Neutrophil (primary cell): ENCODE data around the gene TRMT1.

Experiments
- H3K27ac ChIP-seq: fragments of 200-600 bp; sonication (generic); 2 replicates; pipeline ENCODE4 v1.5.1; 2016; ENCODE audit warnings: mild to moderate bottlenecking, moderate library complexity
- H3K27me3 ChIP-seq: fragments of 200-600 bp; sonication (generic); 2 replicates; pipeline ENCODE4 v1.6.0; 2016; ENCODE audit warnings: mild to moderate bottlenecking
- H3K36me3 ChIP-seq: fragments of 200-600 bp; sonication (generic); 2 replicates; pipeline ENCODE4 v1.5.1; 2017
- H3K4me1 ChIP-seq, 2 experiments: fragments of 200-600 bp in 1 of 2; sonication (generic) in 1 of 2; 1 replicate in 1 of 2; 2 replicates in 1 of 2; pipeline versions ENCODE4 v1.5.1 to v1.6.1; 2013 to 2016; ENCODE audit warnings: low read depth in 1 of 2, low read length in 1 of 2, mild to moderate bottlenecking in 1 of 2, moderate library complexity in 1 of 2; ENCODE audit not compliant: control insufficient read depth in 1 of 2, insufficient read depth in 1 of 2
- H3K4me3 ChIP-seq, 2 experiments: fragments of 200-600 bp in 1 of 2; sonication (generic) in 1 of 2; 1 replicate in 1 of 2; 2 replicates in 1 of 2; pipeline ENCODE4 v1.5.1; 2013 to 2016; ENCODE audit warnings: low read depth in 1 of 2, low read length in 1 of 2, mild to moderate bottlenecking in 1 of 2, moderate library complexity in 1 of 2
- H3K9me3 ChIP-seq: fragments of 200-600 bp; sonication (generic); 2 replicates; pipeline ENCODE4 v1.5.1; 2016
- CTCF ChIP-seq: fragments of 200-600 bp; sonication (generic); IDR thresholded peaks from 2 replicates; pipeline ENCODE4 v1.5.1; 2016; ENCODE audit warnings: antibody characterized with exemption

Gene TRMT1

GRCh38 chr19:13083627-13084026, 32.9 kb downstream of the TRMT1 start:
- H3K9me3 ChIP-seq = no peaks in the 10 kb centered on the region
- H3K4me3 ChIP-seq = no peak overlapping the region
- H3K4me1 ChIP-seq = peaks cover 0 to 7% of the 10 kb centered on the region in 2 experiments
- H3K36me3 ChIP-seq = no peaks in the 10 kb centered on the region
- H3K27ac ChIP-seq = no peak overlapping the region
- peaks cover 3% of the 10 kb centered on the region for H3K27me3 ChIP-seq
- TF ChIP-seq CTCF = no peak

- H3K4me1 ChIP-seq = peaks cover 0 to 7% of the 10 kb centered on the region in 2 experiments
Measured at GRCh38 chr19:13083008-13083404, 33.5 kb downstream of the TRMT1 start.

GRCh38 chr19:13082192-13083007, 34.1 kb downstream of the TRMT1 start:
- Histone ChIP-seq H3K9me3 (no peaks in the 10 kb centered on the region), H3K36me3 (no peaks in the 10 kb centered on the region), H3K4me3 (no peak overlapping the region), H3K27me3 (peaks cover 8% of the 10 kb centered on the region), H3K27ac (no peak overlapping the region), H3K4me1 (peaks cover 0 to 7% of the 10 kb centered on the region in 2 experiments)
- no peak for TF ChIP-seq CTCF

More at GRCh38 chr19:13083008-13083404, 33.5 kb downstream of the TRMT1 start:
- Histone ChIP-seq H3K27me3 (peaks cover 3% of the 10 kb centered on the region), H3K9me3 (no peaks in the 10 kb centered on the region), H3K36me3 (no peaks in the 10 kb centered on the region), H3K4me3 (no peak overlapping the region), H3K27ac (no peak overlapping the region)
- no peak for TF ChIP-seq CTCF

- no peak overlapping the region for H3K27ac ChIP-seq
- no peak for TF ChIP-seq CTCF
- H3K4me1 ChIP-seq = peaks cover 0 to 7% of the 10 kb centered on the region in 2 experiments
- H3K9me3 ChIP-seq = no peaks in the 10 kb centered on the region
- H3K4me3 ChIP-seq = no peak overlapping the region
- peaks cover 12% of the 10 kb centered on the region for H3K27me3 ChIP-seq
- no peaks in the 10 kb centered on the region for H3K36me3 ChIP-seq
Measured at GRCh38 chr19:13079542-13079986, 37.0 kb downstream of the TRMT1 start.

GRCh38 chr19:13078897-13079541, 37.5 kb downstream of the TRMT1 start:
- no peak for TF ChIP-seq CTCF
- Histone ChIP-seq H3K36me3 (no peaks in the 10 kb centered on the region), H3K27ac (no peak overlapping the region), H3K4me1 (peaks cover 0 to 7% of the 10 kb centered on the region in 2 experiments), H3K4me3 (no peak overlapping the region), H3K27me3 (peaks cover 12% of the 10 kb centered on the region), H3K9me3 (no peaks in the 10 kb centered on the region)
